Brain pericyte (primary cell): ENCODE data around the gene EIF6.

Experiments
- DNase-seq: peaks from one replicate; pipeline ENCODE4 v3.0.0-alpha.2; 2012; ENCODE audit warnings: low read depth, low spot score

The EIF6 gene

DNA sequence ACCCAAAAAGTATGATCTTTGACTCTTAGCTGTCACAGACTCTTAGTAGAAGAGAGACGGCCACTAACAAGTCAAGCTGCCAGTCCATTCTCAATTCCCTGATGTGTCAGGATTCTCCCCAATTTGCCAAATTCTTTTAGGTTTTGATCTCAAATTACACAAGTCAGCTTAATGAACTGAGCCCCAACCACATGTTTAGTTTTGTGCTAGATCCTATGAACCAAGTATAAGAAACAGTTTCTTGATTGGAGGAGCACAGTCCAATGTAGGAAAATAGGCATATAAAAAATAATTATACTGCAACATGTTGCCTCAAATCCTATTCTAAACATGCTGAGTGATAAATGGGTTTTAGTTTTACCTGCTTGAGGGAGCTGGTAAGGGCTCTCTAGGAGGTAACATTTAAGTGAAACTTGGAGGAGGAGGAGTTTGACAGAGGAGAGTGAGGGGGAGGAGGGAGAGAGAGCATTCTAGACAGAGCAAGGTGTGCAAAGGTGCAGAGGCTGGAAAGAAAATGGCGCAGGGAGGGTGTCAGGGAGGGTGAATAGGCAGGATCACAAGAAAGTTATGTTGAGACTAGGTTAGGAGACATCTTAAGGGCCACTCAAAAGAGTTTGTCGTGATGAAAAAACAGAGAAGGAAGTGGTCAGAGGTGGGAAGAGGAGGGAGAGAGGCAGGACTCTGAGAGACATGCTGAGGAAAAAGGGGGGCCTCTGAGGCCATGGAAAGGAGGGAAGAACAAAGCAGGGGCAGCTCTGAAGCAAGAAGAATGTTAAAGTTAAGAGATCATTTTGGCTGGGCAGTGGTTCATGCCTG is 30.5 kb upstream of the EIF6 start:
- DNase-seq, result no peak

DNA sequence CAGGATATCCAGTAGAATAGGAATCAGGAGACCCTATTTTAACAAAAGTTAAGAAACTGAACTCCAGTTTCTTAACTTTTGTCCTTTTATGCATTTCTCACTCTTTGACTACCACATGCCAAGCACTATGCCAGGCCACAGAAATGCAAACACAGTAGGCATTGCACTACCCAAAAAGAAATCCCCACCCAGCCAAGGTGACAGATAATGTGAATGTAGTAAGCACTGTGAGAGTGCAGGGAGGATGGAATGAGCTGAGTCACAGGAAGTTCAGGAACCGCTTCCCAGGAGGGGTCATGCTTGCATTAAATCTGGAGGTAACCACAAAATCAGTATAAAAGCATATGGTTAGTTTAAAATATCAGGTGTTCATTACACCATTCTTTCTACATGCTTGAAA is 27.7 kb upstream of the EIF6 start:
- DNase-seq, result no peak

DNA sequence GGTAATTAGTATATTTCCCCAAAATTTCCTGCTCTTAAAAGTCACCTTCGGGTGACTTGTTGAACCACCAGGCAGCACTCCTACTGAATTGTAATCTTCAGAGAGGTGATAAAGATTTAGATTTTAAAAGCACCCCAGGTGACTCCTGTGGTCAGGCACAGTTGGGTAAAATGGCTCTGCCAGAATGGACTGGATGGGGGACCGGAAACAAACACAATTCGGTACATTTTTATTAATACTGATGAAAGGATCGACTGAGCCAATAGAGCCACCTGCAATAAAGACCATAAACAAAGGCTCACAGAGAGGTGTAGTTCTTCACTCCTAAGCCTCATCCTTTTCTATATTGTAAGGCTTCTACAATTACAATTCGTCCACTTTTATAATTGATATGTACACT is 27.2 kb upstream of the EIF6 start:
- no peak for DNase-seq

DNA sequence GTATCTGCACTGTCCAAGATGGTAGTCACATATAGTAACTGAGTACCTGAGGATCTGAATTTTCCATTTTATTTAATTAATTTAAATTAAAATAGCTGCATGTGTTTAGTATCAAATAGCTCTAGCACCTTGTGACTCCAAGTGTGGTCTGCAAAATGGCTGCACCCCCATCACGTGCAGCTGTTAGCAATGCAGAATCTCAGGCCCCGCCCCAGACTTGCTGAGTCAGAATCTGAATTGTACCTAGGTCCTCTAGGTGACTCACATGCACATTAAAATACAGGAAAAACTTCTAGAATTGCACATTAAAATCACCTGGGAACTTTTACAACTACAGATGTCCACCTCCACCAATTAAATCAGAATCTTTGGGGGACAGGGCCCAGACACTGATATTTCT is 26.8 kb upstream of the EIF6 start:
- no peak for DNase-seq

DNA sequence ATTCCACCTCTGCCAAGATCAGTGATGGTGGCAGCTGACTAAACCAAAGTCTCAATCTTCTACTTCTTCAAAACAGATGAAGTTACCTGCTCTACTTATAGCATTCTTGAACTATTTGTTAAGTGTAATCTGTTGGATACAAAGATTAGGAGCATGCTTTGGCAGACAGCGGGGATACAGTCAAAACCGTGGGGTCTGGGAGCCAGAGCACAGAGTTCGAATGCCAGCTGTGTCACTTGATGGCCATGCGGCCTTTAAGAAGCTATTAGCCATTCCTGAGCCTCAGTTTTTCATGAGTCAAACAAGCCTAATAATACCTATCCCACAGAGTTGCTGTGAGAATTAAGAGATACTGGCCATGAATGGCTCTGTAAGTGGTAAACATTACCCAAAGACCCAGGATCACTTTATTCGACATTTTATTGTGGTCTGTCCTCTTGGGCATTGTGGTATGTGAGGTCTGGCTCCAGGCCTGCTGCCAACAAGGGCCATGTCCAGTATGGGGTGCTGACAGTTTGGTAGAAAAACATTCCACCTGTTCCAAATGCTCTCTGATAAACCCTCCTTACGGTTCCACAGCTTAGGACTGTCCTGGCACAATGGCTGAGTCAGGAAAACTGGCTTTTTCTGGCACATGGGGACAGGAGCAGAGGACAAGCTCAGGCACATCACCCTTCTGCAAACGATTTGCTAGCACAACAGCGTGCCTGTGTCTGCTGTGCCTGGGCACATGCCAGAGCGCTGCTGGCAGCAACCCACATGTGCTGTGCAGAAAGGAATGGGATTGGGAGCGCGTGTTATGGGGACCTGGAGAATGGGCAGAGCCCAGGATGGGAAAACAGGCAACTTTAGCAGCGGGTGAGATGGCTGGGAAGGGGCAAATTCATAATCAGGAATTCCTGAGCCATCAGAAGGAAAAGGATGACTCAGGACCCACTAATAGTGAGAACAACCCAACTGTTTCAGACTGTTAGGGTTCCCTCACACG is 23.4 kb upstream of the EIF6 start:
- no peak for DNase-seq

DNA sequence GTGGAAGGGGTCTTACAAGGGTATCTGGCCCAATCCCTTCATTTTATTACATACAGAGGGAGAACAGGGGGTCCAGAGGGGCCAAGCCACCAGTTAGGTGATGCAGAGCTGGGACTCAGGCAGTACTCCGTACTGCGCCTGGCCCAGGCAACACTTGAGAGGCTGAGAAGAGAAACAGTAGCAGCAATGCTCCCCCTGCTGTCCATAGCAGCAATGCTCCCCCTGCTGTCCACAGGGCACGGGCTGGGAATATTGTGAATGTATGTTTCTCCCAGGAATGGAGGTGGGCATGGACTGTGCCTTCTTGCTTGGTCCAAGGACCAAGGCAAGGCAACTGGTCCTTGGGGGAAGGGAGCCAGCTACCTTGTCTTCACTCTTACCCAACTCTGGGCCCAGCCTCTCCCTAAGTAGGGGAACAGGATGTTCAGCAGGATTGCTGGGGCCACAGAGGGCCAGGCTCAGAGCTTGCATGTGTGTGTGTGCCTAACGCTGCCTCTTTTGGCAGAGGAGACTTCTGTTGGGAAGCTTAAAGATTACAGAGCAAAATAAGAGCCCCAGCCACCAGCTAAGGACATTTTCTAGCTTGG is 22.5 kb upstream of the EIF6 start:
- DNase-seq, result no peak

DNA sequence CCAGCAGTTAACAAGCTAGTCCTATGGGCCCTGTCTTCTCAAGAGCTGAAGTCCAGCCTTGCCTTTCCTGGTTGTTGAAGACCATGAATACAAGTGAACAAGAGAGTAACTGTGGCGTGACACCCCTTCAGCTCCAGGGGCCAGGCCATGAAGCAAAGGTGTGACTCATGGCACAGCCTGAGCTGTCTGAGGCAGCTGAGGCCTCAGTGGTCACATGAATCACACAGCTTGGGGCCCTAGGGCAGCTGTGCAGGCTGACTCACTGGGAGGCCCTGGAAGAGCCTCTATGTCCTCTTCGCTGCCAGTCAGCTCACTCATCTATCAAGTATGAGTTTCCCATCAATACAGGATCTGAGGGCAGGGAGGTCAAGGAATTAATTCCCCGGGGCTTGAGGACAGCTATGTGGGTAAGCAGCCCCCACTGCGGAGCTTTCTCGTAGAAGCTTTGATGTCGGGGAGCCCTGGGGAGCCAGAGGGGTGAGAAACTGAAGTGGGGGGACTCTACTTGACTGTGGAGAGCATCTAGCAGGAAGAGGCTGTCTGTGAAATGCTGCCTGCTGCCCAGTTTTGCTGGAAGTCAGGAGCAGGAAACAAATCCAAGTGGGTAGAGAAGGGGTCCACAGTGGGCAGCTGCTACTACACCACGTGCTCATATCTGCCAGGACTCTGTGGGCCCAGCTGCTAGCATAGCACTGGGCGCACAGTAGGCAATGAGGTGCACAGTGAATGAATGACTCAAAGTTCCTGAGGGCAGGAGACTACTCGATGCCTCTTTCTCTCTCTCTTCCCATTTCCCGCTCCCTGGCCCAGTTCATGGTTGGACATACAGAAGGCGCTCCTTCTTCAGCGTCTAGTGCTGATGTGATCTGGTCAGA is 21.3 kb upstream of the EIF6 start:
- DNase-seq, result peak; percentile 96

DNA sequence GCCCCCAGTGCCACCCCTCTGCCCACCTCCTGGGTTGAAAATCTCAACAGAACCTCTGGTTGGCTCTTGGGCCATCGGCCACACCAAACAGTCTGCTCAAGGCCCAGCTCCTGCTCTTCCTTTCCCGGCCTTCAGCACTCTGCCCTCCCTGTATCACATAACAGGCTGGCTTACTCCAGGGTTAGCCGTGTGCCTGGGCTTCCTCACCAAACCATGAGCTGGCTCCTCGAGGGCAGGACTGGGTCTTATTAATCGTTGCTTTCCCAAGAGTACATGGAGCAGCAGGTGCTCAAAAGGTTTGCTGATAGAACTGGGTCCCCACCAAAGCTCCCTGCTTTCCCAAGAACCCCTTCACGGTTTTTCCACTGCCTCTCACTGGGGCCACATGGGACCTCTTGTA is 20.4 kb upstream of the EIF6 start:
- no peak for DNase-seq

DNA sequence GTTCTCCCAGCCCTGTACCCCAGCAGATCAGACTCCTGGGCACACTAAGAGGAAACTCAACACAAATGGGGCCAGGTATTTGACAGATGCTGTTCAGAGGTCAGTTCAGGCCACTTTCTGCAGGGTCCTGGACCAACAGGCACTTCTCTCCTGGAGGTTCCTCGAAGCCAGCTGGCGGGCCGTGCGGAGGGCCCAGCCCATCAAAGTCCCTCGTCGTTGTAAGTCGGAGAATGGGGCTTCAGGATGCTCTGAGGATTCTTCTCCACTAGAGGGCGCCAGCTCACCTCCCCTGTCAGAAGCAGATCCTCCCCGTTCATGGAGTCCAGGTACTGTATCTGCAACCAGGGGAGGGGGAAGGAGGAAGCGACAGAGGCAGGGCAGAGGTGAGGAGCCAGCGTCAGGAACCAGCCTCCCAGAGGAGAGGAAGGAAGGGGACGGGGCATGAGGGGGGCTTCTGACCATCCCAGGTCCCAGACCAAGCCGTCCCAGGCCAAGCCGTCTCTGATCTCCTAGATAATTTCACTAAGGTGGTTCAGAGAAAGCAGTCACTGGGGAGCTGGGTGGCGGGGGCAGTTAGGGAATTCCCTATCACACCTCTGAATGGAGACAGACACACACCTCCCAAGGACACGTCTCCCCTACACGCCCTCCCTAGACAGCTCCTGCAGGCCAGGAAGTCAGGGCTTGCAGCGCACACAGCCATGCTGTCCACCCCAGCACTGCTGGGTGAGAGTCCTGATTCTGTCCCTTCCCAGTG is 19.3 kb upstream of the EIF6 start:
- peak; percentile 61 for DNase-seq

DNA sequence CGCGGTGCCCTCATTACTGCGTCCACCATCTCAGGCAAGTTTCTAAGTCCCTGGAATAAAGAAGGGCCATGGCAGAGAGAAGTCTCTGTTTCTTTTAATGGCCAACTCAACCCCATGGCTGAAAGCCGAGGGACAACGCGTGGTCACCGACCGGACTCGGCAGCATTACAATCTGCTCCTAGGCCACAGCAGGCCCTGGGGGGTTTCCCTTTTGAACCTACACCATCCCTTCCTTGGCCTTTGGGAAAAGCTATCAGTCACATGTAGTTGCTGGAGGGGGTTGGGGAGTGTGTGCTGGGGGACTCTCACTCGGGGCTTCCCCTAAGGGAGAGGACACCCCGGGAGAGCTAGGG is 18.8 kb upstream of the EIF6 start:
- no peak for DNase-seq

DNA sequence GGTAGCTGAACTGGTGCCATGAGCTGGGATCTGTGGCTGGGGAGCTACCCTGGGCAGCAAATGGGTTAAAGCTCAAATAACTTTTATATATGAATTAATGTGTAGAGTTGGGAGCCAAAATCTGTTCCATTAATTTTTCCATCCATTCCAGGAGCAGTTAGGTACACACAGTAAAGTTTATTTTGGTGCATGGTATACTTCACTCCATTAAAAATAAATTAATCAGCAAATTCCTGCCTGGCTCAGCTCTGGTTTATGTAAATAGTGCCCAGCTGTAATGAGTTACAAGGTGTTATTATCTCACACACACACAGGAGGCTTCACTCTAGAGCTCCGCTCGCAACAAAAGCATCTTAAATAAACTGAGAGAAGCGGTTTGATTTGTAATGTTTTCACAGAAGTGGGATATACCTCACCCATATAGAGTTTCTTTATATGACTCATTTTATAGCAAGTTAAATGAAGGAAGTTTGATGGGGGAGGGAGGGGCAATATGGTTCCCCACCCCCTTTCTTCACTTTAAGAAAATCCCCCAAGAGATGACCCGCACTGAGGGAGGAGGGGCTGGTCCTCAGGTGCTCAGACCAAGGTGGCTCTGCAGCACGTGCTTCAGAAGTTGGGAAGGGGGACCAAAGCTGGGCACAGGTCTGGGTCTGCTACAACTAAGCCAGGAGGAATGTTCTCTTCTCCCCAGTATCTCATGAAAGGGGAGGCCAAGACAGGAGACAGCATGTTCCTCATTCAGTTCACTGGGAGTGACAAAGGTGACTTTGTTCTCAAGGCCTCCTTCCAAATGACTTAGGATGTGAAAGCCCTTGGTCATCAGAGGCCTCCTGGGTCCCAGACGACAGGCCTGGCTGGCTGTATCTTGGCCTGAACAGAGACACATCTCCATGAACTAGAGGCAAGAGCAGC is 18.1 kb upstream of the EIF6 start:
- no peak for DNase-seq

DNA sequence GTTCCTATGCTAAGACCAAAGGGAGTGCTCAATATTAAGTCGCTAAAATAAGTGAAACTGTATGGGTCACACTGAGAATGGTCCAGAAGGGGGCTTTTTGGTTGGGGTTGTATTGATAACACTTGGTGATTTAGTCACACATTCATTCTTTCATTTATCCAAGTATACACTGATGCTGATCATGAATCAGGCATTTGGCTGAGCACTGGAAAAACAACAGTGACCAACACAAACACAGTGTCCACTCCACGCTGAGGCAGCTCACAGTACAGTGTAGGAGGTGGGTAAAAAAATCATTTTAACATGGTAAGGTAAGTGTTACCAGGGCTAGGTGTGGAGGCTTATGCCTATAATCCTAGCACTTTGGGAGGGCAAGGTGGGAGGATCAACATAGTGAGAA is 16.9 kb upstream of the EIF6 start:
- DNase-seq, result no peak

DNA sequence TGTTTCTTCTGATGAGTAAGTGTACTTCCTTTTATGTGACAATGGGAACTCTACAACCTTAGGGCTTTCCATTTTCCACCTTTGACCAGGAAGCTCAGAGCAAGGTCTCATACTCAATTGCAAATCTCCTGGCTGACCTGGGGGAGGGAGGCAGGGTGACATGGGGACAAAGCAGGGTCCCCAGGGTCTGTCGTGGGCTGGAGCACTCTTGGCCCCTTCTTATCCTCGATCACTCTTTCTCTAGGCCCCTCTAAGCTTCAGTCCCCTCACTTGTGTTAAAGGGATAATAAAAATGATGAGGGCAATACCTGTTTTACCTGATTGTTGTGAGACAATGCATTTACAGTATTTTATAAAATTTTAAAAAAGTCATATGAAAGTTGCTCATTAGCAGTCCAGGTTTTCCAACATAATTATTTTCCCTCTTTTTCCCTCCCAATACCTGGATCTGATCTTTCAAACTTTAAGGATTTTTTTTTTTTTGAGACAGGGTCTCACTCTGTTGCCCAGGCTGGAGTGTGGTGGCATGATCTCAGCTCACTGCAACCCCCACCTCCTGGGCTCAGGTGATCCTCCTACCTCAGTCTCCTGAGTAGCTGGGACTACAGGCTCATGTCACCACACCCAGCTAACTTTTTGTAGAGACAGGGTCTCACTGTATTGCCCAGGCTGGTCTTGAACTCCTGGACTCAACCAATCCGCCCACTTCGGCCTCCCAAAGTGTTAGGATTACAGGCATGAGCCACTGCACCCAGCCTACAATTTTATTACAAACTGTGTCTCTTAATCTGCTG is 16.1 kb upstream of the EIF6 start:
- no peak for DNase-seq

DNA sequence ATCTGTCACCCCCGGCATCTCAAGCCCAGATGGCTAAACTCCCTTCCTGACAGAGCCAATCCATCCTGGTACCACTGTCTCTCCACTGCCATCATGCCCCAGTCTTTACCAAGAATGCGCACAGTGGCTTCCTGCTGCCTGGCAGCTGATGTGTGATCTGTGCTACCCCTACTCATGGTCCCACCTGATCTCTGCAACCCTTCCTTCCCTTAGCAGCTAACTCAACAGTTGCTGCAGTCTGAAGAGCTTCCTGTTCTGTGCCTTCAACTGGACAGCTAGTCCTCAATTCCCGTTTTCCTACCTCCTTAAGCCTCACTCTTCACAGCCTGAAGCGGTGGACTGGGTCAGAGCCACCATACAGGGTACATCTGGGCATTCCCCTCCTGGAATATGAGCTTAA is 15.2 kb upstream of the EIF6 start:
- DNase-seq, result no peak

DNA sequence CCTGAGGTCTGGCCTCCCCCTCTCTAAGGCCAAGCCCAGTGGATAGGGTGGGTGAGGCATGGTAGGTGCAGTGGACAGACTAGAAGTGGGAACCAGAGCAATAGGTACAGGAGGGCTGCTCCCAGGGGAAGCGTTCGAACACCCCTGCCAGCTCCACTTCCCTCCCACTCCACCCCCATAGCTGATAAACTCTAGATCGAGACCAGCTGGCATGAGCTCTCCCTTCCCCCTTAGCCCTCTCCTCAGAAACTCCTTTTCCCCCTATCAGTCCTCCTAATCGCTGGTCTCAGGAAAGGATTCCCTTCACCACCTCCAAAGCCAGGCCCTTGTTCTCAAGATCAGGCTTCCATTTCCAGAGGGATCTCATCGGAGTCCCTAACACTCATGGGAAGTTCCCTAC is 13.7 kb upstream of the EIF6 start:
- no peak for DNase-seq

DNA sequence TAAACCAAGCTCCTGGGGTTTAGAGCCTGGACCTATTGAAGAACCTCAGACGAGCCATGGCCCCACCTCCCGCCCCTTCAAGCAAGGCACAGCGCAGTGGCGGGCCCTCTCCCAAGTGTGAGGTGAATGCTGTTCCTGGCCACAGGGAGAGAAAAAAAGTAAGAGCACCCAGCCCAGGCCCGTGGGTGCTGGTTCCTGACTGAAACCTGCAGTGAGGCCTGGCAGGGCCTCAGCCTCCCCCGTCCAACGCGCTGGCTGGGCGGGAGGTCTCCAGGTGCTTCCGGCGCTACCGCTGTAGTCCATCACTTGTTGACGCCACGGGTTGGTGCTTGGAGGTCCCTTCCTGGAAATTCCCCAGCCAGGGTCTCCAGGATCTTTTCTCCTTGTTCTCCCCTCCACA is 13.2 kb upstream of the EIF6 start:
- no peak for DNase-seq

DNA sequence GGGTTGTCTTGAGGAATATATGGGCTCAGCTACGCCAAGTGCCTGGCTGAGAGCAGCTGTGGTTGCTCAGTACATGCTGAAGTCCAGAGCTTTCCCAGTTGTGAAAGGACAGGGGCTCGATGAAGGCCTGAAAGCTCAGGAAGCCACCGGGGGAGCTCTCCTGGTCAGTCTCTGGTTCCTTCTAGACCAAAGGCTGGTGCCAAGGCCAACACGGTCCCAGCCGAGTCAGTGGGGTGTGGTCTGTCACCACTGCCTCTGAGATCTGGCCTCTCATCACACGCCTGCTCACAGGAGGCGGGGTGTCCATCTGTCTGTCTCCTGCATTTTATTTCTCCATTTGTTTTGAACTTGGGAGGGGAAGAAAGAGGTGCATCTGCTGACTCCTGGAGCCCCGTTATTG is 12.6 kb upstream of the EIF6 start:
- DNase-seq, result no peak

DNA sequence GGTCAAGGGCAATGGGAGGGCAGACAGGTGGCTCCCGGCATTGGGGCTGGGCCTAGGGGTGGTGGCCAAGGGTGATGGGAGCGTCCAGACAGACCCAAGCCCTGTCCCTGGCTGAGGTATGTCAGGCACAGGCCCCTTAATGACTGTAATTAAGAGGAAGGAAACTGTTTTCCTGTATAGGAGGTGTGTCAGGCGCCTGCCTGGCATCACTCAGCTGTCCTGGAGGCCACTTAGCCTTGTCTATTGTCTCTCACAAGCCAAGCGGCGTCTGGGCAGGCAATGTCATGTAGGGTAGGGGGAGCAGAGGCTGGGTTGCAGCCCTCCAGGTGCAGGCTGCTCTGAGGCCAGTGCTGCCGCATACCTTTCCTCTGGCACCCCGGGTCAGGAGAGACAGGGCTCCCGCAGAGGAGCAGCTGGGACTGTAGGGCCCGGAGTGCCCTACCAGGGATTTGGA is 11.6 kb upstream of the EIF6 start:
- DNase-seq, result no peak

DNA sequence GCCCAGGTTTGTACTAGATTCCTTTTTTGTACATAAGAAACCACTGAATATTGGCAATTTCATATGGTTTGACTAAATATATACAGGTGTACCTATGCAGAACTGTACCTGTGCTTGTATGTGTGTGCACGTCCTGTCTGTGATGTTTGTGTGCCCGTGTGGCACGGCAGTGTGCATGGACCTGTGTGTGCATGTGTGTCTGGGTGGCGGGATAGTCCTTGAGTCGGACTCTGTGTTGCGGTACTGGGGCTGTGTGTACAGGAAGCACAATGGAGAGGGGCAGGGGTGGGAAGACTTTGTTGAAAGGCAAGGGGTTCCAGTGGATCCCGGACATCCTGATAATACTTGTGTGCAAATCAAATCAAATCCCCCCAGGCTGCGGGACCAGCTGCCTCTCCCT is 11.1 kb upstream of the EIF6 start:
- no peak for DNase-seq
